GM12891 (cell line): Measurements from ENCODE around the gene RPLP1.

Source experiments
- DNase-seq: peaks from one replicate; pipeline ENCODE4 v3.0.0; 2011; ENCODE audit warnings: low spot score; ENCODE audit not compliant: insufficient read length
- FAIRE-seq: peaks from 2 replicates; lab custom pipeline; 2011; peaks lifted over from hg19 to GRCh38; lab: Jason Lieb, UNC
- PAX5 ChIP-seq: IDR thresholded peaks from 2 replicates; pipeline ENCODE4 v1.6.1; 2011; ENCODE audit warnings: low read length, moderate library complexity, mild to moderate bottlenecking; ENCODE audit not compliant: insufficient read depth, severe bottlenecking
- POLR2A ChIP-seq: IDR thresholded peaks from 2 replicates; pipeline ENCODE4 v1.6.1; 2011; ENCODE audit warnings: low read depth, low read length, control low read depth
- POLR2AphosphoS5 ChIP-seq: IDR thresholded peaks from 2 replicates; pipeline ENCODE4 v1.6.1; 2011; ENCODE audit warnings: low read depth, low read length, control low read depth
- POU2F2 ChIP-seq: IDR thresholded peaks from 2 replicates; pipeline ENCODE4 v1.6.1; 2011; ENCODE audit warnings: low read depth, mild to moderate bottlenecking, control low read depth, low read length, moderate library complexity
- SPI1 ChIP-seq: IDR thresholded peaks from 2 replicates; pipeline ENCODE4 v1.6.1; 2011; ENCODE audit warnings: low read depth, low read length, control low read depth
- TAF1 ChIP-seq: IDR thresholded peaks from 2 replicates; pipeline ENCODE4 v1.6.1; 2011; ENCODE audit warnings: low read depth, low read length, control low read depth

Gene RPLP1

DNA sequence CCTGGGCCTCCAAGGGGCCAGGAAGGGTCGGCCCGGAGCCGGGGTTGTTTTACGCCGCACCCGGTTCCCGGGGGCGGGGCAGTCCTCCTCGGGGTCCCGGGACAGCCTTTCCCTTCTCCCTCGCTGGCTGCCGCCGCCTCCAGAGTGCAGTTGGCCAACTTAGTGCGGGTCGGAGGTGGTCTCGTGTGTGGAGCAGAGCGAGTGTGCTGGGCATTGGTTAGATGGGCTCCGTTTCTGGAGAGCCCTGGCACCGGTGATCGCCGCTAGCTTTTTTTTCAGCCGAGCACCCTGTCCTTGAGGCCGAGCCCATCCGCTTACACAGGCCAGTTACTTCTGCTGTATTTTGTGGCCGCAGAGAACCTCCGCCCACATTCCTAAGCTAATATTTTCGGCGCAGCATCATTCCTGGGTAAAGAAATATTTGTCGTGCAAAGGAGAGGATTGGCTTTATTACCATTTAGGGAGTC lies 37.9 kb upstream of the RPLP1 start:
- no peak for TF ChIP-seq TAF1
- no peak for TF ChIP-seq POU2F2
- TF ChIP-seq SPI1, result no peak
- TF ChIP-seq PAX5, result no peak
- no peak for TF ChIP-seq POLR2A
- TF ChIP-seq POLR2AphosphoS5, result no peak
- DNase-seq, result peak; percentile 30
- FAIRE-seq, result peak; percentile 78

GRCh38 chr15:69415381-69415780 lies 37.2 kb upstream of the RPLP1 start:
- FAIRE-seq, result no peak
- TF ChIP-seq POLR2AphosphoS5, result no peak
- no peak for DNase-seq

DNA sequence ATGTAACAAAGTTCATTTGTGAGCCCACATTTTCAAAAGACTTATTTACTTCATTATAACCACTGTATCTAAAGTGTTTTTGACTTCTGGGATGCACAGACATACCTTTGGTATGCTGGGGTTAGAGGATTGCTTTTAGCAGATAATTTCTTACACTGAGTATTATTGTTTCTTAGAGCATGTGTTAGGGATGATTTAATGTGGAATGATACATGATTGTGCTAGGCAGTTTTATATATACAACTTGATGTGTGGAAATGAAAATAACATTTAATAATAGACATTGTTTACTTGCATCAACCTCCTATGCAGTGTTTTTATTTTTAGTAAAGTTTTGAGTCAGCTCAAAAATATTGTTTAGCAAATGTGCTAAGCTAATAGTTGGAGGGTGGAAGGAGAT lies 35.0 kb upstream of the RPLP1 start:
- TF ChIP-seq PAX5 (no peak), POU2F2 (no peak), POLR2AphosphoS5 (no peak), SPI1 (no peak), TAF1 (no peak), POLR2A (no peak)
- DNase-seq (no peak), FAIRE-seq (no peak)

DNA sequence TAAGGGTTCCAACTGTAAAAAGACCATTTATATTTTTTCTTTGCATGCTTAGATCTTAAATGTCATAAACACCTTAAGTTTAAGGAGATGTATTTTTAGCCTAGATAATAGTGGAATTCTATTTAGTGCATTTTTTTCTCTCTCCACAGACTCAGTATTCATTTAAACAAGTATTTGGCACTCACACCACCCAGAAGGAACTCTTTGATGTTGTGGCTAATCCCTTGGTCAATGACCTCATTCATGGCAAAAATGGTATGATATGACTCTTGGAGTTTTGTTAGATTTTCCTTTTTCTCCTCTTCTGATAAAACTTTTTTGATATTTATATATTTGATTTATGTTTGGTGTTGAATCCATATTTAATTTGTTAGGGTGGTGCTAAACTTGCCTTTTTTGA lies 31.1 kb upstream of the RPLP1 start:
- DNase-seq, result no peak
- no peak for FAIRE-seq
- no peak for TF ChIP-seq PAX5
- no peak for TF ChIP-seq POLR2AphosphoS5
- TF ChIP-seq TAF1, result no peak
- no peak for TF ChIP-seq SPI1
- no peak for TF ChIP-seq POU2F2
- TF ChIP-seq POLR2A, result no peak

DNA sequence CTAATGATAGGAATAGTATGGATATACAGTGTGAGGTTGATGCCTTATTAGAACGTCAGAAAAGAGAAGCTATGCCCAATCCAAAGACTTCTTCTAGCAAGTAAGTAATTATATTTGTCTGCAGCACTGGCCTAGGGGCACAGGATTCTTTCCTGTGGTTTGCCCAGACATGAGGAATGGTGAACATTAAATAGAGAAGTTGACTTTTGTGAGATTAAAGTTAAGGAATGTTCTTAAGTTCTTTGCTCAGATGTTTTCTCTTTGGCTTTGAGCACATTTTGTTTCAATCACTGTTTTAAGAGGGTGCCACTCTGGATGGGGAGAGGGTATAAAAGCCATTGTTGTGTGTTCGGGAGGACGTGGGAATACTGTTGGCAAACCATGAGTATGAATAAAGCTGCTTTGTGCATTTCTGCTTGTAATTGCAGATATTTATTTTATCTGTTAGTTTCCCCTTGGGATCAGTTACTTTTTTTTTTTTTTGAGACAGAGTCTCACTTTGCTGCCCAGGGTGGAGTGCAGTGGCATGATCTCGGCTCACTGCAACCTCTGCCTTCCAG lies 30.2 kb upstream of the RPLP1 start:
- no peak for FAIRE-seq
- no peak for TF ChIP-seq POLR2AphosphoS5
- TF ChIP-seq TAF1, result no peak
- TF ChIP-seq POU2F2, result no peak
- TF ChIP-seq PAX5, result no peak
- no peak for TF ChIP-seq SPI1
- TF ChIP-seq POLR2A, result no peak
- DNase-seq, result no peak

- DNase-seq, result no peak
- TF ChIP-seq SPI1, result no peak
- TF ChIP-seq POLR2AphosphoS5, result no peak
- TF ChIP-seq TAF1, result no peak
- no peak for TF ChIP-seq POLR2A
- TF ChIP-seq POU2F2, result no peak
- no peak for TF ChIP-seq PAX5
- no peak for FAIRE-seq
These were observed 28.6 kb upstream of the RPLP1 start for GRCh38 chr15:69424001-69424400.

GRCh38 chr15:69424748-69425413 lies 27.7 kb upstream of the RPLP1 start:
- DNase-seq (no peak), FAIRE-seq (peak; percentile 28)
- TF ChIP-seq PAX5 (no peak), POU2F2 (no peak), SPI1 (no peak), POLR2A (no peak), TAF1 (no peak), POLR2AphosphoS5 (no peak)

DNA sequence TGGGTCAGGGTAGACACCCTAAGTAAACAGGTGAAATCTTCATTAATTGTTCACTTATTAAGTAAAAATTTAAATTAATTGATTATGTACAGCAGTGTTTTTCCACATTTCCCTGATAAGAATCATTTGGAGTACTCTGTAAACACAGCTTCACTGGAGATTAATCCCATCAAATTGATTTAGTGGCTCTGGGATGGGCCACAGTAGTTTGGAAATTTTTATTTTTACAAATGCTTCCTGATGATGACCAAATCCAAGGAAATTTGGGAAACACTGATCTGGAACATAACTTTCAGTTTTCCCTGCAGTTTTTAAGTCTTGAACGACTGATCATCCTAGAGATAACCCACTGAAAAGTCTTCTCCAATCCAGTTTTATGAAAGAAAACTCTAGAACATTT lies 18.8 kb upstream of the RPLP1 start:
- no peak for TF ChIP-seq POLR2A
- TF ChIP-seq POU2F2, result no peak
- TF ChIP-seq SPI1, result no peak
- no peak for TF ChIP-seq PAX5
- DNase-seq (no peak), FAIRE-seq (no peak)

GRCh38 chr15:69434238-69434637 lies 18.4 kb upstream of the RPLP1 start:
- no peak for FAIRE-seq
- TF ChIP-seq POLR2A (no peak), POLR2AphosphoS5 (no peak), SPI1 (no peak), PAX5 (no peak), POU2F2 (no peak), TAF1 (no peak)
- DNase-seq, result no peak

DNA sequence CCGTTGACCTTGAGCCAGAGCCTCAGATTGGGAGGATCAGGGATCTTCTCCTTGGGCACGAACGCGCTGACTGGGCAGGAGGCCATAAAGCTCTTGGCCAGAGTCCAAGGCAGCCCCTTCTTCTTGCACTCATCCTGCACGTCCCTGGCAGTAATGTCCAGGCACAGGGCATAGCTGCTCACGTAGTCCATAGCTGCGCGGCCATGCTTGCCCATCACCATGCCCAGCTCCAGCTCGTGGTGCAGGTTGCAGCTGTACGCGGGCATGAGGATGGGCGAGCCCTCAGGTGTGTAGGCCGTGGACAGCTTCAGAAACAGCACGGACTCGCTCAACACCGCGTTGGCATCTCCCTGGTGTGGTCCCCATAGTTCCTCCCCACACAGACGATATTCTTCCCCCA lies 17.9 kb upstream of the RPLP1 start:
- FAIRE-seq (no peak), DNase-seq (no peak)
- no peak for TF ChIP-seq TAF1
- TF ChIP-seq PAX5, result no peak
- TF ChIP-seq POLR2AphosphoS5, result no peak
- no peak for TF ChIP-seq POU2F2
- TF ChIP-seq SPI1, result no peak
- TF ChIP-seq POLR2A, result no peak

DNA sequence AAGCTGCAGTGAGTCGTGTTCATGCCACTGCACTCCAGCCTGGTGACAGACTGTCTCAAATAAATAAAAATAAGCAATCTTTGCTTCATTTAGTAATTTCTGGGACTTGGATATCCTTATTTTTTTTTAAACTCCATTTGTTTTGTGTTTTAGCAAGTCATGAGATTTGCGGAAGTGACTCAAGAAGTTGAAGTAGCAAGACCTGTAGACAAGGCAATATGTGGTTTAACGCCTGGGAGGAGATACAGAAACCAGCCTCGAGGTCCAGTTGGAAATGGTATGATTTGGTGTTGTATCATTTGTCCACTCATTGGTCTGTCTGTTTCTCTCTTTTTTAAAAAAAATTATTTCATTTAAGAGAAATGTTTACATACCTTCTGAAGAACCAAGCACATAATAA lies 16.6 kb upstream of the RPLP1 start:
- TF ChIP-seq SPI1 (peak; percentile 63), POLR2A (no peak)
- no peak for FAIRE-seq
- DNase-seq, result no peak
